ENCODE results near the gene KSR1. TPM values are rescaled to one million over a fixed set of nuclear protein-coding genes. Genes with fewer than 3 reads are reported as not detected.
"Not testable (repeated sequence)": the region's sequence is repeated elsewhere in the genome, so short reads cannot be mapped to it uniquely, and the experiment has no call there.

Gene KSR1
- total and polyA plus RNA-seq, 8 donors: 2.7 to 32.1 (median 13.6) TPM

DNA sequence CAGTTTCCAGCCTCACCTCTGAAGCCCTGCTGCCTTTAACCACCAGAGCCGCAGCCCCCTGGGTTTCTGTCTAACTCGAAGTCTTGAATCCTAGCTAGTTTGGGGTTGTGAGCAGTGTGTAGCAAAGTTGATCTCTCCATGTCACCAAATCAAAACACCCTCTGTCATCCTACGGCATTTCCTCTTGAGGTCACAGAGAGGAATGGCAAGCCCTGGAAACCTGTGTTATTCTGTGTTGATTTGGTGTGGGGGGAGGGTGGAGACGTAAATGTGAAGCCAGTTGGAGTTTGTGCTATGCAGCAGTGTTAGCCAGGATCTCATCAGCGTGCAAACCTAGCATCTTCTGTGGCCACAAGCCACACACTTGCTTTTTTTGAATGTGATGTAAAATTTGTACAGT, 169.6 kb downstream of the KSR1 start:
- WGBS, 5 donors: 90 to 94% (median 93%) methylated on average over 5 of the region's 5 CpGs
- TF ChIP-seq, protein P1, sequence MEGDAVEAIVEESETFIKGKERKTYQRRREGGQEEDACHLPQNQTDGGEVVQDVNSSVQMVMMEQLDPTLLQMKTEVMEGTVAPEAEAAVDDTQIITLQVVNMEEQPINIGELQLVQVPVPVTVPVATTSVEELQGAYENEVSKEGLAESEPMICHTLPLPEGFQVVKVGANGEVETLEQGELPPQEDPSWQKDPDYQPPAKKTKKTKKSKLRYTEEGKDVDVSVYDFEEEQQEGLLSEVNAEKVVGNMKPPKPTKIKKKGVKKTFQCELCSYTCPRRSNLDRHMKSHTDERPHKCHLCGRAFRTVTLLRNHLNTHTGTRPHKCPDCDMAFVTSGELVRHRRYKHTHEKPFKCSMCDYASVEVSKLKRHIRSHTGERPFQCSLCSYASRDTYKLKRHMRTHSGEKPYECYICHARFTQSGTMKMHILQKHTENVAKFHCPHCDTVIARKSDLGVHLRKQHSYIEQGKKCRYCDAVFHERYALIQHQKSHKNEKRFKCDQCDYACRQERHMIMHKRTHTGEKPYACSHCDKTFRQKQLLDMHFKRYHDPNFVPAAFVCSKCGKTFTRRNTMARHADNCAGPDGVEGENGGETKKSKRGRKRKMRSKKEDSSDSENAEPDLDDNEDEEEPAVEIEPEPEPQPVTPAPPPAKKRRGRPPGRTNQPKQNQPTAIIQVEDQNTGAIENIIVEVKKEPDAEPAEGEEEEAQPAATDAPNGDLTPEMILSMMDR (IDR thresholded peaks at IDR 0.05): no peak
- TF ChIP-seq POLR2AphosphoS5 (IDR thresholded peaks at IDR 0.05) (no peak), EP300 (IDR thresholded peaks at IDR 0.05) (no peak)
- H3K4me3 ChIP-seq: no peak overlapping the region
- intact Hi-C loops (cut with DNase I; ENCODE audit: low total_unique reads): no loop called here
- H3K27me3 ChIP-seq: no peaks in the 10 kb centered on the region
- H3K27ac ChIP-seq: no peak overlapping the region
- DNase-seq: no peak
- H3K9me3 ChIP-seq: no peaks in the 10 kb centered on the region
- H3K4me1 ChIP-seq: peaks cover 0 to 10% (median 5%) of the 10 kb centered on the region in 4 donors
- peaks cover 10 to 64% (median 61%) of the 10 kb centered on the region in 4 donors for H3K36me3 ChIP-seq

DNA sequence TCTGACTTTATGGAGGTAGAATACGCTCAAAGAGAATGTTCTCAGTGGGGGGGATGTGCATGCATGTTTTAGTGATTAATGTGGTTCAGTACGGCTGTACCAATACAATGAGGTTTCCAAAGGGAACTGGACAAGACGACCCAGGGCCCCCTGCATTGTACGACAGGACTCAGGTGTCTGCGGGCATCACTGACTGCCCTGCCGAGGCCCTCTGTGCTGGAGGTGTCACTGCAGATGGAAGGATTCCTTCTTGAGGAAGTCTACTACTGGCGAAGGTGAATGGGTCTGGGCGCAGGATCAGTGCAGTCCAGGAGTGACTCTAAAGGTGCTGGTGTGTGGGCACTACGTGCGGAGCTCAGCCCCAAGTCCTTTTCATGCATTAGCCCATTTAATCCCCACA, 171.3 kb downstream of the KSR1 start:
- no peak for DNase-seq
- 90 to 93% (median 92%) methylated on average over 10 of the region's 10 CpGs for WGBS, 5 donors
- intact Hi-C loops (cut with DNase I; ENCODE audit: low total_unique reads): no loop called here
- no peak overlapping the region for H3K27ac ChIP-seq
- H3K27me3 ChIP-seq: no peaks in the 10 kb centered on the region
- H3K4me3 ChIP-seq: no peak overlapping the region
- TF ChIP-seq, protein P1 (IDR thresholded peaks at IDR 0.05): no peak
- no peak for TF ChIP-seq EP300 (IDR thresholded peaks at IDR 0.05)
- no peak for TF ChIP-seq POLR2AphosphoS5 (IDR thresholded peaks at IDR 0.05)
- no peak for TF ChIP-seq POLR2A (IDR thresholded peaks at IDR 0.05)
- H3K9me3 ChIP-seq: no peaks in the 10 kb centered on the region
- peaks cover 10 to 47% (median 44%) of the 10 kb centered on the region in 4 donors for H3K36me3 ChIP-seq
- peaks cover 4 to 25% (median 21%) of the 10 kb centered on the region in 4 donors for H3K4me1 ChIP-seq

DNA sequence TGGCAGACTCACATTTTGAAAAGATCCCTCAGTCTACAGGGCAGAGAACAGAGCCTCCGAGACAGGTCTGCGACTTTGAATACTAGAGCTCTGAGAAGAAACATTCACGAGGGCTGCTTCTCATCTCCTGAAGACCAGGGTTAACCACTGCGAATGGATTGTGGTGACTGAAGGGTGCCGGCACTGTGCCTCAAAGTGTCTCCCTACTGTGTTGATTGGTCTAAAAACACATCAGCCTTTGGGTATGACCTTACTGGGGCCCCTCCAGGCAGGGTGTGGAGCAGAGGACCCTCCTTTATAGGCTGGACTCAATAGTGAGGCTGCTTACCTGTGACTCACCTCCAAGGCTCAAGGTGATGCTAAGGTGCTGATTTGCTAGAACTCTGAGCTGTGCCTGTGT, 172.1 kb downstream of the KSR1 start:
- H3K27ac ChIP-seq: no peak overlapping the region
- intact Hi-C loops (cut with DNase I; ENCODE audit: low total_unique reads): no loop called here

DNA sequence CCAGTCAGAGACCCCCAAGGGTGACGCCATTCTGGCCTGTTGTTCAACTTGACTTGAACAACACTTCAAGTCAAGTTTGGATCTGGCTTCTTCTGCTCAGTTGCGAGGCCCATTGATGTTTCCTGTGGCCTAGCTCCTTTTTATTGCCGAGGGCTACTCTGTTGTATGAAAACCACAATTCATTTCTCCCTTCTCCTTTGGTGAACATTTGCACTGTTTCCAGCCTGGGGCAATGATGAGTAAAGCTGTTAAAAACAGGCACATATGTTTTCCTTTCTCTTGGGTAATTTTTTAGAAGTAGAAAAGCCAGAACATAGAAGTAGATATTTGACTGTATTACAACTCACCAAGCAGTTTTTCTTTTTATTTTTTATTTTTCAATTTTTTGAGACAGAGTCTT, 173.0 kb downstream of the KSR1 start:
- 81 to 94% (median 88%) methylated on average over 3 of the region's 3 CpGs for WGBS, 5 donors
- H3K9me3 ChIP-seq, H3K27ac ChIP-seq: not testable (repeated sequence)

More for the DNA sequence above, 172.1 kb downstream of the KSR1 start:
- Histone ChIP-seq H3K9me3 (no peaks in the 10 kb centered on the region), H3K4me1 (peaks cover 12 to 30% (median 30%) of the 10 kb centered on the region in 4 donors), H3K27me3 (no peaks in the 10 kb centered on the region), H3K4me3 (no peak overlapping the region), H3K36me3 (peaks cover 8 to 39% (median 36%) of the 10 kb centered on the region in 4 donors)
- TF ChIP-seq POLR2A (IDR thresholded peaks at IDR 0.05): no peak
- TF ChIP-seq EP300 (IDR thresholded peaks at IDR 0.05): no peak
- no peak for TF ChIP-seq POLR2AphosphoS5 (IDR thresholded peaks at IDR 0.05)
- TF ChIP-seq, protein P1 (IDR thresholded peaks at IDR 0.05): no peak
- WGBS, 5 donors: 83 to 93% (median 92%) methylated on average over 5 of the region's 5 CpGs
- no peak for DNase-seq

DNA sequence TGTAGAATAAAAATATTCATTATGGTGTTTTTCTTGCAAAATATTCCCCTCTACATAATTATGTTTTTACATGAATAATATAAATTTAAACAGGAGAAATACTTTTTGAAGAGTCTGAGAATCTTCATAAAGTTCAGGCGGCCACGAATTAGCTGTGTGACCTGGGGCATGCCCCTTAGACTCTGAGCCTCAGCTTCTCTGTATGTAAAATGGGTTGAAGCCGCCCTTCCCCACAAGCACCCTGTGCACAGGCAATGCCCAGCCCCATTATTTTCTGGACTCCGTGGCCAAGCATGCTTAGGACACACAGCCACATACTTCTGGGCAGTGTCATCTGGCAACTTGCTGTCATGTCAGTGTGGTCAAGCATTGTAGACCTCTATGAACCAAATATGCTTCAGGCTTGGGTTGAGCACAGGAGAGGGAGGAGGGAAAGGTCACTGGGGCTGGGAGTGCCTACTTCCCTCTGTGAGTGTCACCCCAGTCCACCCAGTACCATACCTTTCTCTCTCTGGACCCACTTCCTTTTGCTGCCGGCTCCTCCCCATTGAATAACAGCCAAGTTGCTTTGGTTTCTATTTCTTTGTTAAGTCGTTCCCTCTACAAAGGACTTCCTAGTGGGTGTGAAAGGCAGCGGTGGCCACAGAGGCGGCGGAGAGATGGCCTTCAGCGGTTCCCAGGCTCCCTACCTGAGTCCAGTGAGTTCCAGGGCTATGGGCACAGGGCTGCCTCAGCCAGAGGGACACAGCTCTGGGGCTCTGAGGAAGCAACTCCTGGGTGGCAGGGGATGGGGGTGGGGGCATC, 174.6 kb downstream of the KSR1 start, which contains the start of gene LGALS9:
Gene LGALS9, plus strand, starts transcription at position 582 of the 804 bp plus-strand sequence. Its CDS starts 78 bp downstream, at position 660.
- H3K36me3 ChIP-seq: peaks cover 0 to 14% (median 12%) of the 10 kb centered on the region in 4 donors
- DNase-seq: peak; percentile 75 to 81
- H3K9me3 ChIP-seq: no peaks in the 10 kb centered on the region
- peak within 1 kb of the TSS; percentile 36 to 55 (median 51) for H3K4me3 ChIP-seq
- no peaks in the 10 kb centered on the region for H3K27me3 ChIP-seq
- H3K4me1 ChIP-seq: peaks cover 22 to 53% (median 49%) of the 10 kb centered on the region in 4 donors
- intact Hi-C loops (cut with DNase I; ENCODE audit: low total_unique reads): no loop called here
- peak within 1 kb of the TSS; percentile 83 to 90 (median 85) for H3K27ac ChIP-seq
- TF ChIP-seq POLR2AphosphoS5 (IDR thresholded peaks at IDR 0.05) (peak in 2 of 3 donors; percentile 86 to 88), EP300 (IDR thresholded peaks at IDR 0.05) (no peak), POLR2A (IDR thresholded peaks at IDR 0.05) (peak in 1 of 4 donors; percentile 24)
- TF ChIP-seq, protein P1 (IDR thresholded peaks at IDR 0.05): peak in 1 of 7 experiments; percentile 5
- WGBS, 5 donors: 35 to 44% (median 38%) methylated on average over 10 of the region's 10 CpGs

More for the DNA sequence above, 173.0 kb downstream of the KSR1 start:
- intact Hi-C loops (cut with DNase I; ENCODE audit: low total_unique reads); DNase-seq; H3K27me3 ChIP-seq; H3K4me3 ChIP-seq: not testable (repeated sequence)
- Histone ChIP-seq H3K36me3 (peaks cover 0 to 30% (median 27%) of the 10 kb centered on the region in 4 donors), H3K4me1 (peaks cover 21 to 39% (median 38%) of the 10 kb centered on the region in 4 donors)
